HG03432 (cell line): Measurements from ENCODE around the gene ANKFY1.
A peak's percentile ranks its signal among the peaks of the same experiment; 100 is the strongest.
"Not testable (repeated sequence)": the region's sequence is repeated elsewhere in the genome, so short reads cannot be mapped to it uniquely, and the experiment has no call there.

Experiments
- ATAC-seq: cut with Tn5 transposase; IDR thresholded peaks from one replicate; pipeline ENCODE4 v1.9.1; 2021; ENCODE audit warnings: mild to moderate bottlenecking, moderate library complexity; ENCODE audit not compliant: unreplicated experiment

The ANKFY1 gene

DNA sequence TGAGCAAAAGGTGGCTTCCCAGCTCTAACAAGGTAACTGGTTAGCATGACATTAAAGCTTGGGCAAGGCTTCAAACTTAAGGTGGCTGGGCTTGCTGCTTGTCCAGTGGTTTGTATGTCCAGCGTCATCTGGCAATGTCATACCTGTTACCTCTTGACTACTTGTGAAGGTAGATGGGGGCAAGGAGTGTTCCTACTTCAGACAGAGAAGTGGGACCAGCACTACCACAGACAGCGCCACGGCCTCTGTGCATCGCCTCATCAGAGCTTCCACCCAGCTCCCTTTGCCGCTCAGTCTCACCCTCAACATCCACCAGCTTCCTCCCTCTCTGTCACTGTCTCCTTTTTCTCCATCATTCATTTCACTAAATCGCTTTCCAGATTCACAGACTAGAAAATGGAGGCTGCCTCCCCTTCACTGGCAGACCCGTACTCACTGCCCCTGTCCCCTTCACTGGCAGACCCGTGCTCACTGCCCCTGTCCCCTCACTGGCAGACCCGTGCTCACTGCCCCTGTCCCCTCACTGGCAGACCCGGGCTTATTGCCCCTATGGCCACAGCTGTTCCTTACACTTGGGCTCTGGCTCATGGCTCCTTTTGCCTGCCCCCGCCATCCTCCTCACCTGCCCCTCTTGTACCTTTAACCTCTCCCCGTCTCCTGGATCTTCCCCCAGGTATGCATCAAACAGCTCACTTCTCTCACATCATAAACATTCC is 106.0 kb downstream of the ANKFY1 start:
- no peak for ATAC-seq

DNA sequence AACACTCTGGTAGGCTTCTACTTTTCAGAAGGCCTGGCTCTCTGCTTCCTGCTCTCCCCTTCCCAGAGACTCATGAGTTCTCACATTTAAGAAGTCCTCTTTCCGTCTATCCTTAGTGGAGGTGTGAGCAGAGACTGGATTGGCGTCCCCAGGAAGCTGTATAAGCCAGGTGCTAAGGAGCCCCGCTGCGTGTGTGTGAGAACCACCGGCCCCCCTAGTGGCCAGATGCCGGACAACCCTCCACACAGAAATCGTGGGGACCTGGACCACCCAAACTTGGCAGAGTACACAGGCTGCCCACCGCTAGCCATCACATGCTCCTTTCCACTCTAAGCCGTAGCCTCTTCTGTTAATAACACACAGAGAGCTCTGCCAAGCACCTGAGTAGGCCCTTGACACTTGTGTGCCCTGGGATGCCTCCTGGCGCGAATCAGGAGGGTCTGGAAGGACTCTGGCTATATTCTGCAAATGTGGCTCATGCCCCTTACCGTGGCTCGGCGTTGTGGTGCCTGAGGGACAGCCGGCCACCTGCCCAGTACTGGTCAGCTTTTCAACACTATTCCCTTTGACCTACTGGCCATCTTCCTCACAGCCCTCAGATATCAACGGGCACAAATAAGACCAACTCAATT is 106.9 kb downstream of the ANKFY1 start:
- ATAC-seq = no peak

DNA sequence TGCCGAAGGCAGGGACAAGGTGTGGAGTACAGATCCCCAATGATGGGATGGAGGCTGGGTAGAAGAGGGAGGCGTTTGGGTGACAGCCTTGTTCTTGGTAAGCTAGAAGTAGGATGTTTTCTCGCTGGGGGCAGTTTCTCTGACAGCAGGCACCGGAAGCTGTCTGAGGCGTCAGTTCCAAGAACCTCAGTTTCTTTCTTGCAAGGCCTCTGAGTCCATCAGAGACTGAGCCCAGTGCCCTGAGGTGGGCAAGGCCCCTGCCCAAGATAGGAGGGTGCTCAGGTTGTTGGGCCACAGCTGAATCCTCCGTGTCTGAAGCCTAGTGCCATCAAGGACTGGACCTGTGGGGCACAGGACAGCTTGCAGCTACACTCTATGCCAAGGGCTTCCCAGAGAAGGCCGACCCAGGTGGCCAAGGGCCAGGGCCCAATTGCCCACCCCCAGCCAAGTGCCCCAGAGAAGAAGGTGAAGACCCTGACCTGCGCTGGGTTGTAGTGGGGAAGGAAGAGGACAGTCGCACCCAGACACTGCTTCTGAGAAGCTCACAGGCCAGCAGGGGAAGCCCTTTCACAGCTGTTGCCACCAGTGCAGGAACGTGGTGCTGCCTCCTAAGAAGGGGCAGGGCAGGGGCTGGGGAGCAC is 107.7 kb downstream of the ANKFY1 start:
- no peak for ATAC-seq

DNA sequence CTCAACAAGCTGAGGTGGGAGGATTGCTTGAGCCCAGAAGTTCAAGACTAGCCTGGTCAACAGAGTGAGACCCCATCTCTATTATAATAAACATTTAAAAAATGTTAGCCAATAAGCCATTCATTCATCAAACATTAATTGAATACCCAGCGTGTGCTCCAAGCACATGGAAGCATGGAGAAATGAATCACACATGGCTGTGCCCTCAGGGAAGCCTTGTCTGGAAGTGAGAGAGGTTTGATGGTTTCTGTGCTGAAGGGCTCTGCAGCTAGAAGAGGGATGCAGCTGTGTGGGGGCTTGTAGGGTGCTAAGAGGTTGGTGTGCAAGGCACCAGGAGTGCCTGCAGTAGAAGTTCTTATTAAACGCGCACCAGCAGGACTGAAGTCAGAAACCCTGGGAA is 109.6 kb downstream of the ANKFY1 start:
- ATAC-seq = no peak

DNA sequence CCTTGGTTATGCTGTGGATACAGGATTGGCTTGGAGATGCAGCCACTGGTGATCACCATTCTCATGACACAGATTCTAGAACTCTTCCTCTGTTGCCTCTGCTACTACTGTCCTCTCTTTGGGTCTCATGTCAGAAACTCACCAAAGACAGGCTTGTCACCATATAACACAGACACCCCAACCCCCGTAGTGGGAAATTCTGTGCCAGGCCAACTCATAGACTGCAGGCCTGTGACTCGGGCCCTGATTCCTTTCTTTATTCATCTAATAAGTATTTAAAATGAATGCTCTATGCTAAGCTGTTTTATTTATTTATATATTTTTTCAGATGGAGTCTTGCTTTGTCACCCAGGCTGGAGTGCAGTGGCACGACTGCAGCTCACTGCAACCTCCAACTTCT is 111.3 kb downstream of the ANKFY1 start:
- no peak for ATAC-seq

DNA sequence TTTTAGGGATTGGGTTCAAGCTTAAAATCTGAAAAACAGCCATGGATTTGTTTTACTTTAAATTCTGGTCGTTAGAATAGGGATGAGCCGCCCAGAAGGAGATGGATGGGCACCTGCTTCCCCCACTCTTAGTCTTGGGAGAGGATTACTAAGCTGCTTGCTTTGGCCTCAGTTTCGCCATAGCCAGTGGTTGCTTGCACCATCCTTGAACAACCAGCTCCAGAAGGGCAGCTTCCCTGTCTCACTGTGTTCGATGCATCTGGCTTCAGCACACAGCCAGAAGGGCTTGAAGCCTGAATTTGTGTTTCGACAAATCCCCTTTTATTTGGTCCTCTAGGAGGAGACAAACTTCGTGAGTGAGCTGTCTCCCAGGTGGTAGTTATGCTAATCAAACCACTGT is 113.7 kb downstream of the ANKFY1 start:
- no peak for ATAC-seq

DNA sequence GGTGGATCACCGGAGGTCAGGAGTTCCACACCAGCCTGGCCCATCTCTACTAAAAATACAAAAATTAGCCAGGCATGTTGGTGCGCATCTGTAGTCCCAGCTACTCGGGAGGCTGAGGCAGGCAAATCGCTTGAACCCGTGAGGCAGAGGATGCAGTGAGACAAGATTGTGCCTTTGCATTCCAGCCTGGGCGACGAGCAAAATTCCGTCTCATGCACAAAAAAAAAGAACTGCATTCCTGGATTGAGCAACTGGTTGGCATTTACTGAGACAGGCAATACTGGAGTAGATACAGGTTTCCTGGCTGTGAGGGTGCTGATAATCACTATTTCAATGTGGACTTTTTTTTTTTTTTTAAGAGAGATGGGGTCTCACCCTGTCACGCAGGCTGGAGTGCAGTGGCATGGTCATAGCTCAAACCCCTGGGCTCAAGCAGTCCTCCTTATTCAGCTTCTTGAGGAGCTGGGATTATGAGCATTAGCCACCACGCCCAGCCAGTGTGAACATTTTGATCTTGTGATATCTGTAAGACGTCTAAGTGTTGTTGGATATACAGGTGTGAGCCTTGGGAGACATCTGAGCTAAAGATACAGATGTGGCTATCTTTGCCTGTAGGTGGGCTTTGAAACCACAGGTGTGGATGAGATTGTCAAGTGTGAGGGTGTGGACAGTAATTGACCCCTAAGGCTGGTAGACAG is 115.0 kb downstream of the ANKFY1 start:
- ATAC-seq = no peak

DNA sequence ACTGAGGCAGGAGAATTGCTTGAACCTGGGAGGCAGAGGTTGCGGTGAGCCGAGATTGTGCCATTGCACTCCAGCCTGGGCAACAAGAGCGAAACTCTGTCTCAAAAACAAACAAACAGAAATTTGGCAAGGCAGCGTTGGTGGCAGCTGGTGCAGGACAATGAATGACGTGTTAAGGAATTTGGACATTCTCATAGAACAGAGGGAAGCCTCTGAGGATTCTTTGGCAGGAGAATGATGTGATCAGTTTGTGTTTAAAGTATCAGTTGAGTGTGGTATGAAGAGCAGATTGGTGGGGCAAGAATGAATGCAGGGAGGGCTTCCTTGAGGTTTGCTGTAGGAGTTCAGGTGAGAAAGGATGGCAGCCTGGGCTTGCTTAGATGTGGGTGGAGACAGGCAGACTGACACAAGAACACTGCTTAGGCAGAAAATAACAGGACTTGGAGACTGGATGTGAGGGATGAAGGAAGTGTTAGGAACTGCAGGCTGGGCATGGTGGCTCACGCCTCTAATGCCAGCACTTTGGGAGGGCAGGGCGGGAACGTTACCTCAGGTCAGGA is 115.9 kb downstream of the ANKFY1 start:
- no peak for ATAC-seq

DNA sequence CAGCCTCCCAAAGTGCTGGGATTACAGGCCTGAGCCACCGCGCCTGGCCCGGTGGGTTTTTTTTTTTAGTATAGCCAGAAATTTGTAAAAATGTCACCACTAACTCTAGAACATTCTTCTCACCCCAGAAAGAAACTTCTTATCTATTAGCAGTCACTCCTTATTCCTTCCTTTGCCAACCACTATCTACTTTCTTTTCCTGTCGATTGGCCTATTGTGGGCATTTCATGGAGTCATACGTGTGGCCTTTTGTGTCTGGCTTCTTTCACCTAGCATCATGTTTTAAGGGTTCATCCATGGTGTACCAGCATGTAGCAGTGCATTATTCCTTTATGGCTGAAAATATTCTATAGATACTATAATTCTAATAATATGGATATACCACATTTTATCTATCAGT is 117.1 kb downstream of the ANKFY1 start:
- ATAC-seq = no peak

DNA sequence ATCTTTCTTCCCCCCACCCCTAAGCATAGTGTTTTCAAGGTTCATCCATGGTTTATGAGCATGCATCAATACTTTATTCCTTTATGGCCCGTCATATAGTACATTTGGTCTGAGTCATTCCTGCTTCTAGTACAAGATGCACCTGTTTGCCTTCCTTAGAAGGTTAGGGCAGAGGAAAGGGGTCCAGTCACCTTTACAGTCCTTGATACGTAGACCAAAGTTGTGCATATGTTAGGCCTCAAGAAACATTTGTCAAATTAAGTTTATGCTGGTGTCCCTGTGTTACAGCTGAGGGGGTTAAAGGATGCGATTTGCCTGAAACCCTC is 119.4 kb downstream of the ANKFY1 start:
- no peak for ATAC-seq

DNA sequence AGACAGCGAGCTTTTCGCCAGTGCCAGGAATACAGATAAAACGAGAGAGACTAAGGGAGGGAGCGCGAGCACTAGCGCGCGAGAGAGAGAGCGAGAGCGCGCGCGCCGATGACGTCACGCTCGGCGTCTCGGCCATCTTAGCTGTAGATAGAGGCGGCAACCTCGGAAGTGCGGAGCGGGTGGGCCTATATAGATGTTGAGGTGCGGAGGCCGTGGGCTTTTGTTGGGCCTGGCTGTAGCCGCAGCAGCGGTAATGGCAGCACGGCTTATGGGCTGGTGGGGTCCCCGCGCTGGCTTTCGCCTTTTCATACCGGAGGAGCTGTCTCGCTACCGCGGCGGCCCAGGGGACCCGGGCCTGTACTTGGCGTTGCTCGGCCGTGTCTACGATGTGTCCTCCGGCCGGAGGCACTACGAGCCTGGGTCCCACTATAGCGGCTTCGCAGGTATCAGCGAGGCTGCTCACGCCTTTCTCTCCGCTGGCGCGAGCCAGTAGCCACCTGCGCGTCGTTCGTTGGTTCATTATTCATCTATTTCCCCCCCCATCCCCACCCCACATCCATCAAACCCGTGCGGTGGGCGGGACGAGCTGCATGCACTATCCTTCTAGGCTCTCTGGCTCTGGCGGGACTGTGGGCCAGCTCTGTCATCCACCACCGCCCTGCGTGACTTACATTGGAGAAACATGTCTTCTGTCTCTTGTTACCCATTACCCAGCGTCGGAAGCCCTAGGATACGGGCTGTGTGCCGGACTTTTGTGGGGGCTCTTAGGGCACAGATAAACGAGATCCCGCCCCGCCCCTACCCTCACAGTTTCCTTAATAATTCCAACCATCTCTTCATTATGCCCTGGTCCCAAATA is 120.0 kb downstream of the ANKFY1 start:
- ATAC-seq = peak; percentile 68

DNA sequence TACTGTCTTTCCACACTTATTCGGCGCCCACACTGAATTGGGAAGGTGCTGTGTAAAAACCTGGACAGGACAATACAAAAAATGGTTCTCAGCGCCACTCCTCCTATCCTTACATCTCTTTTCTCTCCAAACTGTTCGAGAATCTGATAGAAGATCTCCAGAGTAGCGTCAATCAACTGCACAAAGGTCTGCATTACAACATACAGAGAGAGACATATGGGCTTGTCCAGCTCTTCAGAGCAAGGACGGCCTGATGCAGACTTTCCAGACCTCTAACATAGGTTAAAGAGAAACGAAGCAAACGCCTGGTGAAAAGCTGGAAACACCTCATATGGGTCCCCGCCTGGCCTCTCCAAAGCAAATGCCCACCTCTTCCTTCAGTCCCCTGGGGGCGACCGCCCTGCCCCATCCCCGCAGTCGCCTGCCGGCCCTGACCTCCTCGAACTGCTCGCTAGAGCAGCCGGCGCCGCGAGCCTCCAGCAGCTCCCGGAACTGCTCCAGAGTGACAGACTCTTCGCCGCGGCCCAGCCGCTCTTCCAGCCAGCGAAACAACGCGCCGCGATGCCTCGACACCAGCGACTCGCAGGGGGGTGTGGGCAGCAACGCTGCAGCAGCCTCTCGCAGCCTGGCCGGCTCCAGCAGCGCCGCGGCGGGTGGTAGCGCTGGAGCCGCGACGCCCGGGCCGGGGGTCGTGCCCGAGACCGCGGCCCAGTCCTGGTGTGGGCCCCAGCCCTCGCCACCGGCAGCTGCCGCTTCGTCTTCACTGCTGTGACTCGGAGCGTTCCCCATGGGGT is 121.5 kb downstream of the ANKFY1 start:
- peak; percentile 28 for ATAC-seq

DNA sequence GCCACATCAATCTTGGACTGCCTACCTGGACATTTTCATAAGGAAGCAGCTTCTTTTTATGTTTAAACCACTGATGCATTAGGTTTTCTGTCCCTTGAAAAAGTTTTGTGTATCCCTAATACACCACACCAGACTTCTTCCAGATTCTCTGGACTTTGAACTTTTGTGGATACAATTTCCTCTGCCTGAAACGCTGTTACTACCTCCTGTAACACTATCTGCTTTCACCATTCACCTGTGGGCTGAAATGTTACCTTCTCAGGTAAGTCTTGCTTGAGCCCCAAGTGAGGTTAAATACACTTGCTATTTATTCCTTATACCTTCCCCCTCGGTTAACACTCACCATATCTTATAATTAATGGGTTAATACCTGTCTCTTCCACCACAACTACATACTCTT is 123.7 kb downstream of the ANKFY1 start:
- no peak for ATAC-seq

DNA sequence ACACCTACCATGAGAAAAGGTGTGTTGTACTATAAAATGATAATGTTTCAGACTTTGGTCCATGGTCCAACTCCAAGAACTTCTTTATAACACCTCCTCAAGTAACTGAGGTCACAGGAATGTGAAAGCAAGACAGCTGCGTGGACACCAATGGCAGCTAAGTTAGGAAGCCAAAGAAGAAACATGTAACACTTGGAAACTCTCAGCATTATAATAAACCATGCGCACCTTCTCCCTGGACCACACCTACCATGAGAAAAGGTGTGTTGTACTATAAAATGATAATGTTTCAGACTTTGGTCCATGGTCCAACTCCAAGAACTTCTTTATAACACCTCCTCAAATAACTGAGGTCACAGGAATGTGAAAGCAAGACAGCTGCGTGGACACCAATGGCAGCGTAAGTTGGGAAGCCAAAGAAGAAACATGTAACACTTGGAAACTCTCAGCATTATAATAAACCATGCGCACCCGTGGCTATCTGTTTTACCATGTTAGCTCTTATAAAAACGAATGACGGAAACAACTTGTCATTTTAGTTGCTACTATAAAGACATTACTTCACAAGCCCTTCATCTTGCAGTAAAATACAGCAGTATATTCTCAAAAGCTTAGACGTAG is 124.8 kb downstream of the ANKFY1 start:
- not testable (repeated sequence) for ATAC-seq

DNA sequence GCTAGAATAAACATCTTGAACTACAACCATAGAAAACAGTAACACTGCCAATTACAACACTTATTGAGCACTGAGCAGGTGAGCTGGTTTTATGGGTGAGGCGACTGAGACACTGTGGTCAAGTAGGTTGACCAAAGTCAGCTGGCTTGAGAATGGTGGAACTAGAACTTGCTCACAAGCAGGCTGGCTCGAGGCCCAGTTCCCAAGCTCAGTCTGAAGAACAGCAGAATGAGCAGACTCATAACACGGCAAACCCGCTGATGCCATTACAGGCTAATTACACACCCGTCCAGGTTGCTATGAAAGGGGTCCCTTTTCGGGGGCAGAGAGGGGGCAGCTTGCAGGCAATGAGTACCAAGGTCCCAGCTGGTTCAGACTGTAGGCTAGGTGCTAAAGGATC is 127.4 kb downstream of the ANKFY1 start:
- ATAC-seq = no peak

DNA sequence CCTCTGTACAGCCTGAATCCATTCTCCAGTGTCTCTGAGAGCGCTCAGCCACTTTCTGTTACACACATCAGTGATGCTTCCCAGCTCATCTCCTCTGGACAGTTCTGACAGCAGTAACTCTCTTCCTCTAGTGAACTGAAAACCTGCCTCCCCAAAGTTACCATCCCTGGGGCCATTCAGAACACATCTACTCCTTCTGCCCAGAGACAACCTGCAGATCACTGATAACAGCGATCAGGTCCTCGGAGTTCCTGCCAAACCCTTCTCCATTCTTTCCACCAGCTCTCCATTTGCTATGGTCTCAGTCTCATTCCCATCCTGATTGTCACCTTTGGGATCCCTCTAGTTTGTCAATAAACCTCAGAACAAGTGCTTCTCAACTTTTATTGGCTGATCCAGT is 128.3 kb downstream of the ANKFY1 start:
- ATAC-seq = no peak

DNA sequence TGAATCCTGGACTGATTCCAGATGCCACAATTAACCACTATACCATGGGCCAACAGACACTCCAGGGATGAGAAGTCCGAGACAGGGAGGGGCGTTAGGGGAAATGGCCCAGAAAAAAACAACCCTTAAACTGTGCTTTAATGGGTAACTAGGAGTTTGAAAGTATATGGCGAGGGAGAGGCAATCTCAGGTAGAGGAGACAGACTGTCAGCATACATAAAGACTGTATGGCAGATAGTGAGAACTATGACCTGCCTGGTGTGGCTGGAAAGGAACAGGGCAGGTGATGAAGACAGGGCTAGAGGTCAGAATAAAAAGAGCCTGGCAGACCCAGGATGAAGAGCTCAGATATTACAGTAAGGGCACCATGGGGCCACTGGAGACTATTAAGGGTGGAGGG is 129.1 kb downstream of the ANKFY1 start:
- no peak for ATAC-seq

DNA sequence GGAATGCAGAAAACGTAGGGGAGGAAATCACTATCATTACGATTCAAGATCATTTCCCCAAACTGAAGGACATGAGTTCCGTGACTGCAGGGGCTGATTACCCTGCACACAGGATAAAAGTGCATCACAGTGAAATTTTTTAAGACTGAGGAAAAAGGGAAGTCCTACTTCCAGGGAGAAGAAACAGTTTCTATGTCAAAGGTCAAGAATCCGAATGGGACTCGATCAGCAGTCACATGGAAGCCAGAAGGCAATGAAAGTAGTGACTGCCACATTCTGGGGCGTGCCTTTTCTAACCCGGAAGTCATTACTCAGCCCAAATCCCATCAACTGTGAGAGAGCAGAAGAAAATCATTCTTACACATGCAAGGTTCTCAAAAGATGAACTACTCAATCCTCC is 133.1 kb downstream of the ANKFY1 start:
- no peak for ATAC-seq

DNA sequence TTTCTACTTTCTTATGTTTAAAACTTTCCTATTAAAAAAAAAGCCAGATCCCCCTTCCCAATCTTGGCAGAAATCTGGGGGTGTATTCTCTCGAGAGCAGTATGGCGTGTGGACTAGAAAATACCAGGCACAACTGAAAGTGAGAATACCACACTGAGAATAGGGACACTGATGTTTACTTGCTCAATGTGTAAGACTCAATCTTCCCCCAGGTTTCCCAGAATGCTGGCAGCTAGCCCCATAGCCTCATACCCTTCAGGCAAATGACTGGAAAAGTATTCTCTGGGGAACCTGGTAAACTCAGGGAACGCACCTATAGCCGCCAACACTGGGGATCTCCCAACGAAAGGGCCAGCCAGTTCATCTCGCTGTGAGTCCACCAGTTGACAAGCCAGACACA is 136.2 kb downstream of the ANKFY1 start:
- ATAC-seq = no peak
